HepG2 (cell line): ENCODE data around the gene PRR12. TPM values are rescaled to one million over a fixed set of nuclear protein-coding genes. Genes with fewer than 3 reads are reported as not detected.

Experiments used
- AHR ChIP-seq: IDR thresholded peaks from 2 replicates; pipeline ENCODE4 v1.6.1; 2018; ENCODE audit warnings: missing genetic modification reagents, missing compliant biosample characterization
- ARID2 ChIP-seq: sonication (generic); formaldehyde crosslinking; IDR thresholded peaks from 2 replicates; pipeline ENCODE4 v1.8.1; 2022; ENCODE audit warnings: mild to moderate bottlenecking, missing genetic modification reagents, borderline replicate concordance
- CHD2 ChIP-seq: IDR thresholded peaks from 2 replicates; pipeline ENCODE4 v1.6.1; 2011; ENCODE audit warnings: low read depth, low read length, improper control_type of control experiment
- DMTF1 ChIP-seq: sonication (generic); formaldehyde crosslinking; IDR thresholded peaks from 2 replicates; pipeline ENCODE4 v1.4.0; 2020; ENCODE audit warnings: mild to moderate bottlenecking, missing genetic modification reagents
- ESRRA ChIP-seq: sonication (generic); formaldehyde crosslinking; IDR thresholded peaks from 2 replicates; pipeline ENCODE4 v1.5.1; 2020; ENCODE audit warnings: mild to moderate bottlenecking, low read depth, missing genetic modification reagents
- FOXJ3 ChIP-seq: sonication (generic); formaldehyde crosslinking; IDR thresholded peaks from 2 replicates; pipeline ENCODE4 v1.4.0; 2020; ENCODE audit warnings: missing genetic modification reagents, mild to moderate bottlenecking, borderline replicate concordance
- FOXO1 ChIP-seq: sonication (generic); formaldehyde crosslinking; IDR thresholded peaks from 2 replicates; pipeline ENCODE4 v1.4.0; 2020; ENCODE audit warnings: missing genetic modification reagents
- MAF1 ChIP-seq: sonication (generic); formaldehyde crosslinking; IDR thresholded peaks from 2 replicates; pipeline ENCODE4 v1.5.0; 2020; ENCODE audit warnings: missing genetic modification reagents, borderline replicate concordance
- MTA1 ChIP-seq: sonication (generic); formaldehyde crosslinking; IDR thresholded peaks from 2 replicates; pipeline ENCODE4 v1.4.0; 2020; ENCODE audit warnings: missing genetic modification reagents, mild to moderate bottlenecking, borderline replicate concordance
- PTBP1 ChIP-seq: fragments of 200-400 bp; formaldehyde crosslinking; IDR thresholded peaks from 2 replicates; pipeline ENCODE4 v1.6.1; 2018; ENCODE audit warnings: low read length, low read depth; ENCODE audit not compliant: poor library complexity, severe bottlenecking
- RXRB ChIP-seq: IDR thresholded peaks from 2 replicates; pipeline ENCODE4 v1.6.1; 2016; ENCODE audit warnings: borderline replicate concordance, missing genetic modification reagents, missing compliant biosample characterization
- SKIL ChIP-seq: sonication (generic); formaldehyde crosslinking; IDR thresholded peaks from 2 replicates; pipeline ENCODE4 v1.8.0; 2022; ENCODE audit warnings: missing genetic modification reagents, mild to moderate bottlenecking, moderate library complexity, borderline replicate concordance
- SNAI1 ChIP-seq: sonication (generic); formaldehyde crosslinking; IDR thresholded peaks from 2 replicates; pipeline ENCODE4 v1.5.0; 2020; ENCODE audit warnings: mild to moderate bottlenecking, missing genetic modification reagents, borderline replicate concordance
- SOX13 ChIP-seq, 3 experiments: fragments of 450-650 bp in 1 of 3; sonication (generic) in 1 of 3; formaldehyde crosslinking in 1 of 3; IDR thresholded peaks in 2 of 3; conservative IDR thresholded peaks in 1 of 3; 2 replicates each; pipeline versions ENCODE4 v1.5.0 to v1.6.1; 2016 to 2020; ENCODE audit warnings: antibody characterized with exemption in 1 of 3, mild to moderate bottlenecking in 1 of 3, missing compliant biosample characterization in 1 of 3, missing genetic modification reagents in 1 of 3, moderate library complexity in 1 of 3
- SOX6 ChIP-seq, 2 experiments: fragments of 450-650 bp in 1 of 2; sonication (generic) in 1 of 2; formaldehyde crosslinking in 1 of 2; IDR thresholded peaks; 2 replicates each; pipeline versions ENCODE4 v1.4.0 to v1.6.1; 2017 to 2020; ENCODE audit warnings: antibody characterized with exemption in 1 of 2, mild to moderate bottlenecking in 1 of 2, missing genetic modification reagents in 1 of 2
- STAG1 ChIP-seq: sonication (generic); formaldehyde crosslinking; IDR thresholded peaks from 2 replicates; pipeline ENCODE4 v1.4.0; 2020; ENCODE audit warnings: missing genetic modification reagents
- ZFY ChIP-seq: sonication (generic); formaldehyde crosslinking; IDR thresholded peaks from 2 replicates; pipeline ENCODE4 v1.4.0; 2020; ENCODE audit warnings: missing genetic modification reagents
- ZNF280B ChIP-seq: sonication (generic); formaldehyde crosslinking; IDR thresholded peaks from 2 replicates; pipeline ENCODE4 v1.5.0; 2020; ENCODE audit warnings: missing genetic modification reagents, mild to moderate bottlenecking, borderline replicate concordance
- ZNF317 ChIP-seq: sonication (generic); formaldehyde crosslinking; IDR thresholded peaks from 2 replicates; pipeline ENCODE4 v1.5.0; 2020; ENCODE audit warnings: mild to moderate bottlenecking, missing genetic modification reagents
- ZNF446 ChIP-seq: sonication (generic); formaldehyde crosslinking; IDR thresholded peaks from 2 replicates; pipeline ENCODE4 v1.5.0; 2020; ENCODE audit warnings: mild to moderate bottlenecking, missing genetic modification reagents
- ZNF619 ChIP-seq: sonication (generic); formaldehyde crosslinking; IDR thresholded peaks from 2 replicates; pipeline ENCODE4 v1.4.0; 2020; ENCODE audit warnings: mild to moderate bottlenecking, missing genetic modification reagents
- polyA plus RNA-seq, 8 experiments: library from polyadenylated mRNA; depleted of rRNA in 3 of 8; stranded (reverse) in 7 of 8; unstranded in 1 of 8; fragments of >200 nt; fragmentation: Illumina TruSeq in 4 of 8; extraction: Trizol in 4 of 8; gene quantifications; 2 replicates each; pipeline versions ENCODE4 v1.2.1 to v1.2.3, GENCODE V29; 2011 to 2016; ENCODE audit warnings: low read depth in 4 of 8, missing spikeins in 1 of 8, mixed read lengths in 1 of 8; ENCODE audit not compliant: insufficient read depth in 1 of 8
- total RNA-seq, 5 experiments: library from RNA; depleted of rRNA; stranded (reverse); fragments of >200 nt; fragmentation: Illumina TruSeq; extraction: Trizol; gene quantifications; 2 replicates each; pipeline ENCODE4 v1.2.3, GENCODE V29; 2016; ENCODE audit warnings: low read depth in 1 of 5

Gene PRR12
- total and polyA plus RNA-seq, 2 of the 13 experiments (the other 11 are each of a cell fraction or from before 2014, with no cell fraction given) = 0.62 to 1.5 TPM

GRCh38 chr19:49590071-49590970, 661 bp upstream of the PRR12 start (continued):
- TF ChIP-seq ZFY (CRISPR knock-in tag) (peak; percentile 91), PTBP1 (peak; percentile 46), SOX13 (IDR thresholded peaks at IDR 0.05) (no peak), SOX13 (CRISPR knock-in tag; conservative IDR thresholded peaks at IDR 0.05 in 1 of 2, IDR thresholded peaks at IDR 0.05 in 1 of 2) (0 out of 4 replicates have a peak, but pooled peaks of 1 of the 2 experiments have one; percentile 3), SKIL (no peak), SNAI1 (CRISPR knock-in tag) (0 out of 2 replicates have a peak, but pooled peaks have one; percentile 63), AHR (CRISPR knock-in tag) (peak; percentile 58; the same call in 1 of the 2 replicates), ZNF619 (no peak), STAG1 (CRISPR knock-in tag) (0 out of 2 replicates have a peak, but pooled peaks have one; percentile 8), DMTF1 (CRISPR knock-in tag) (no peak), MTA1 (CRISPR knock-in tag) (peak; percentile 23; the same call in 1 of the 2 replicates), SOX6 (IDR thresholded peaks at IDR 0.05) (no peak), SOX6 (CRISPR knock-in tag; IDR thresholded peaks at IDR 0.05) (peak; percentile 62), FOXJ3 (CRISPR knock-in tag) (0 out of 2 replicates have a peak, but pooled peaks have one; percentile 41), FOXO1 (CRISPR knock-in tag) (peak; percentile 40; the same call in 1 of the 2 replicates), RXRB (CRISPR knock-in tag) (peak; percentile 27; the same call in 1 of the 2 replicates), ZNF317 (CRISPR knock-in tag) (peak; percentile 69; the same call in 1 of the 2 replicates), CHD2 (no peak), ESRRA (CRISPR knock-in tag) (peak; percentile 56; the same call in 1 of the 2 replicates), ZNF280B (CRISPR knock-in tag) (peak; percentile 19; the same call in 1 of the 2 replicates), ARID2 (CRISPR knock-in tag) (0 out of 2 replicates have a peak, but pooled peaks have one; percentile 31), ZNF446 (CRISPR knock-in tag) (peak; percentile 91), MAF1 (0 out of 2 replicates have a peak, but pooled peaks have one; percentile 61)
